Measurements from ENCODE around the gene IGF2R. TPM values are rescaled to one million over a fixed set of nuclear protein-coding genes. Genes with fewer than 3 reads are reported as not detected.

IGF2R gene
- total and polyA plus RNA-seq, 7 donors = 40.1 to 167 (median 113) TPM

GRCh38 chr6:160043784-160044183 lies 74.9 kb downstream of the IGF2R start:
- intact Hi-C loops (cut with DNase I) = loop anchor here in 1 of 2 donors (5.0 to 10.0 kb wide), 2 partner anchors 71 to 179 kb away; no protein-coding TSS in a partner anchor
- no peak overlapping the region for H3K4me3 ChIP-seq
- DNase-seq (no peak), ATAC-seq (no peak)
- H3K36me3 ChIP-seq (ENCODE audit: insufficient read depth in 1 of 2, low read depth in 1 of 2) = peaks cover 8 to 82% of the 10 kb centered on the region in 2 donors
- TF ChIP-seq CTCF (IDR thresholded peaks at IDR 0.05) = no peak
- H3K27ac ChIP-seq = no peak overlapping the region
- H3K27me3 ChIP-seq (ENCODE audit: insufficient read depth in 3 of 3, low read length in 2 of 3) = no peaks in the 10 kb centered on the region
- no peaks in the 10 kb centered on the region for H3K9me3 ChIP-seq
- 86 to 89% (median 86%) methylated on average over 4 of the region's 4 CpGs for WGBS, 3 donors
- peaks cover 14% of the 10 kb centered on the region for H3K4me1 ChIP-seq

GRCh38 chr6:160044687-160045086 lies 75.8 kb downstream of the IGF2R start:
- ATAC-seq (no peak), DNase-seq (no peak)
- Histone ChIP-seq H3K36me3 (ENCODE audit: insufficient read depth in 1 of 2, low read depth in 1 of 2) (peaks cover 8 to 90% of the 10 kb centered on the region in 2 donors), H3K4me3 (no peak overlapping the region), H3K27me3 (ENCODE audit: insufficient read depth in 3 of 3, low read length in 2 of 3) (no peaks in the 10 kb centered on the region), H3K9me3 (no peaks in the 10 kb centered on the region), H3K4me1 (peaks cover 14% of the 10 kb centered on the region), H3K27ac (no peak overlapping the region)
- intact Hi-C loops (cut with DNase I) = loop anchor here in 1 of 2 donors (5.0 to 10.0 kb wide), 2 partner anchors 72 to 180 kb away; no protein-coding TSS in a partner anchor
- TF ChIP-seq CTCF (IDR thresholded peaks at IDR 0.05) = no peak
- 62 to 67% (median 67%) methylated on average over 5 of the region's 5 CpGs for WGBS, 3 donors

- H3K27ac ChIP-seq = no peak overlapping the region
- H3K36me3 ChIP-seq (ENCODE audit: insufficient read depth in 1 of 2, low read depth in 1 of 2) = peaks cover 16 to 99% of the 10 kb centered on the region in 2 donors
- no peak overlapping the region for H3K4me3 ChIP-seq
- no peak for DNase-seq
- no peaks in the 10 kb centered on the region for H3K4me1 ChIP-seq
- no peak for TF ChIP-seq CTCF (IDR thresholded peaks at IDR 0.05)
- ATAC-seq = peak in 1 of 4 donors; percentile 36
- intact Hi-C loops (cut with DNase I) = loop anchor here in 1 of 2 donors (10.0 kb wide), 1 partner anchor 184 kb away; no protein-coding TSS in a partner anchor
- WGBS, 3 donors = 80 to 85% (median 84%) methylated on average over 6 of the region's 6 CpGs
- no peaks in the 10 kb centered on the region for H3K9me3 ChIP-seq
- H3K27me3 ChIP-seq (ENCODE audit: insufficient read depth in 3 of 3, low read length in 2 of 3) = no peaks in the 10 kb centered on the region
Measured at GRCh38 chr6:160048471-160048870, 79.6 kb downstream of the IGF2R start.

- Histone ChIP-seq H3K4me3 (no peak overlapping the region), H3K9me3 (no peaks in the 10 kb centered on the region), H3K27me3 (ENCODE audit: insufficient read depth in 3 of 3, low read length in 2 of 3) (no peaks in the 10 kb centered on the region), H3K36me3 (ENCODE audit: insufficient read depth in 1 of 2, low read depth in 1 of 2) (peaks cover 13 to 99% of the 10 kb centered on the region in 2 donors), H3K27ac (no peak overlapping the region), H3K4me1 (no peaks in the 10 kb centered on the region)
- DNase-seq (no peak), ATAC-seq (no peak)
- 88 to 93% (median 88%) methylated on average over 9 of the region's 9 CpGs for whole genome bisulfite sequencing, 3 donors
- intact Hi-C loops (cut with DNase I) = loop anchor here in 1 of 2 donors (10.0 kb wide), 1 partner anchor 185 kb away; no protein-coding TSS in a partner anchor
- no peak for TF ChIP-seq CTCF (IDR thresholded peaks at IDR 0.05)
Measured at GRCh38 chr6:160049346-160049745, 80.5 kb downstream of the IGF2R start.

- Histone ChIP-seq H3K27ac (no peak overlapping the region), H3K9me3 (no peaks in the 10 kb centered on the region), H3K36me3 (ENCODE audit: insufficient read depth in 1 of 2, low read depth in 1 of 2) (peaks cover 13 to 99% of the 10 kb centered on the region in 2 donors), H3K27me3 (ENCODE audit: insufficient read depth in 3 of 3, low read length in 2 of 3) (no peaks in the 10 kb centered on the region), H3K4me1 (no peaks in the 10 kb centered on the region), H3K4me3 (no peak overlapping the region)
- no peak for DNase-seq
- peak in 3 of 4 donors; percentile 53 to 67 (median 64) for ATAC-seq
- intact Hi-C loops (cut with DNase I) = no loop called here
- TF ChIP-seq CTCF (IDR thresholded peaks at IDR 0.05) = no peak
- 64 to 77% (median 70%) methylated on average over 7 of the region's 7 CpGs for WGBS, 3 donors
Measured at GRCh38 chr6:160050022-160050421, 81.1 kb downstream of the IGF2R start.
